Panc1 (cell line): Measurements from ENCODE around the gene HES5.

Experiments
- CTCF ChIP-seq: fragments of 450-650 bp; IDR thresholded peaks from 2 replicates; pipeline ENCODE4 v1.5.1; 2017; ENCODE audit warnings: mild to moderate bottlenecking
- POLR2AphosphoS5 ChIP-seq: IDR thresholded peaks from 2 replicates; pipeline ENCODE4 v1.6.1; 2012; ENCODE audit warnings: mild to moderate bottlenecking, low read depth, low read length, moderate library complexity
- TCF7L2 ChIP-seq: IDR thresholded peaks from 2 replicates; pipeline ENCODE4 v1.6.1; 2011; ENCODE audit warnings: mild to moderate bottlenecking, low read depth, low read length, inconsistent platforms

- no peak for TF ChIP-seq POLR2AphosphoS5
- TF ChIP-seq CTCF = no peak
- no peak for TF ChIP-seq TCF7L2
These were observed 40.3 kb upstream of the HES5 start for GRCh38 chr1:2570332-2570731.
